Mucosa of gallbladder (tissue), 1 donor: ENCODE measurements around the gene WWOX. TPM values are rescaled to one million over a fixed set of nuclear protein-coding genes. Genes with fewer than 3 reads are reported as not detected.

Experiments used
- DNase-seq: peaks from one replicate; pipeline ENCODE4 v3.0.0-alpha.2; 2020; ENCODE audit warnings: low spot score
- total RNA-seq: library from RNA; stranded (reverse); gene quantifications from one replicate; pipeline ENCODE4 v1.2.1, GENCODE V29; 2021
- donor health status: DM: no; HTN: no; CAD: no.

The WWOX gene
- total RNA-seq, 1 donor from 2014 or later = 28.2 TPM

GRCh38 chr16:78274771-78275170, 175.3 kb downstream of the WWOX start:
- DNase-seq = no peak

- DNase-seq = no peak
Observed at GRCh38 chr16:78275420-78275819, 176.0 kb downstream of the WWOX start.

GRCh38 chr16:78277321-78278055, 178.0 kb downstream of the WWOX start:
- no peak for DNase-seq

- DNase-seq = no peak
Observed at GRCh38 chr16:78278056-78278450, 178.6 kb downstream of the WWOX start.

GRCh38 chr16:78281115-78281514, 181.7 kb downstream of the WWOX start:
- DNase-seq = no peak

- no peak for DNase-seq
Observed at GRCh38 chr16:78283548-78284251, 184.2 kb downstream of the WWOX start.

GRCh38 chr16:78284326-78284725, 184.9 kb downstream of the WWOX start:
- no peak for DNase-seq

- DNase-seq = peak; percentile 58
Observed at GRCh38 chr16:78284957-78285434, 185.5 kb downstream of the WWOX start.

- DNase-seq = no peak
Observed at GRCh38 chr16:78285437-78285922, 186.0 kb downstream of the WWOX start.

- no peak for DNase-seq
Observed at GRCh38 chr16:78286065-78286464, 186.6 kb downstream of the WWOX start.

GRCh38 chr16:78288888-78289287, 189.4 kb downstream of the WWOX start:
- DNase-seq = no peak

GRCh38 chr16:78289373-78289772, 189.9 kb downstream of the WWOX start:
- DNase-seq = no peak

- no peak for DNase-seq
Observed at GRCh38 chr16:78289844-78290277, 190.4 kb downstream of the WWOX start.

- DNase-seq = no peak
Observed at GRCh38 chr16:78290395-78290794, 190.9 kb downstream of the WWOX start.

GRCh38 chr16:78290872-78291591, 191.6 kb downstream of the WWOX start:
- DNase-seq = no peak

- no peak for DNase-seq
Observed at GRCh38 chr16:78291604-78292003, 192.2 kb downstream of the WWOX start.

- no peak for DNase-seq
Observed at GRCh38 chr16:78292086-78292843, 192.8 kb downstream of the WWOX start.

- peak; percentile 48 for DNase-seq
Observed at GRCh38 chr16:78292844-78293380, 193.5 kb downstream of the WWOX start.

- no peak for DNase-seq
Observed at GRCh38 chr16:78294538-78295225, 195.2 kb downstream of the WWOX start.

GRCh38 chr16:78297066-78297666, 197.7 kb downstream of the WWOX start:
- DNase-seq = no peak
